ENCODE results near the gene SFPQ. TPM values are rescaled to one million over a fixed set of nuclear protein-coding genes. Genes with fewer than 3 reads are reported as not detected.
"Not testable (repeated sequence)": the region's sequence is repeated elsewhere in the genome, so short reads cannot be mapped to it uniquely, and the experiment has no call there.

SFPQ gene
- total RNA-seq, 1 donor from 2014 or later, result 458 TPM

GRCh38 chr1:35172022-35172421 is 20.9 kb downstream of the SFPQ start:
- Mint-ChIP-seq H3K4me1 (ENCODE audit: low read depth, unreplicated experiment) (peaks cover 8% of the 10 kb centered on the region), H3K4me3 (ENCODE audit: unreplicated experiment) (no peak overlapping the region), H3K36me3 (ENCODE audit: unreplicated experiment) (no peaks in the 10 kb centered on the region), H3K27ac (ENCODE audit: unreplicated experiment) (no peak overlapping the region), H3K9me3 (ENCODE audit: unreplicated experiment) (peaks cover 2% of the 10 kb centered on the region), H3K27me3 (ENCODE audit: unreplicated experiment) (peaks cover 4% of the 10 kb centered on the region)
- no peak for TF ChIP-seq CTCF (IDR thresholded peaks at IDR 0.05; ENCODE audit: partially characterized antibody, unreplicated experiment)
- DNase-seq, result no peak

GRCh38 chr1:35171579-35171978 is 21.4 kb downstream of the SFPQ start:
- Mint-ChIP-seq H3K36me3 (ENCODE audit: unreplicated experiment) (no peaks in the 10 kb centered on the region), H3K27ac (ENCODE audit: unreplicated experiment) (no peak overlapping the region), H3K4me1 (ENCODE audit: low read depth, unreplicated experiment) (peaks cover 8% of the 10 kb centered on the region), H3K27me3 (ENCODE audit: unreplicated experiment) (peaks cover 4% of the 10 kb centered on the region), H3K4me3 (ENCODE audit: unreplicated experiment) (no peak overlapping the region), H3K9me3 (ENCODE audit: unreplicated experiment) (peaks cover 2% of the 10 kb centered on the region)
- no peak for DNase-seq
- TF ChIP-seq CTCF (IDR thresholded peaks at IDR 0.05; ENCODE audit: partially characterized antibody, unreplicated experiment), result no peak

- Mint-ChIP-seq H3K27me3 (ENCODE audit: unreplicated experiment) (no peaks in the 10 kb centered on the region), H3K4me3 (ENCODE audit: unreplicated experiment) (no peak overlapping the region), H3K27ac (ENCODE audit: unreplicated experiment) (no peak overlapping the region), H3K9me3 (ENCODE audit: unreplicated experiment) (peaks cover 4% of the 10 kb centered on the region), H3K36me3 (ENCODE audit: unreplicated experiment) (no peaks in the 10 kb centered on the region), H3K4me1 (ENCODE audit: low read depth, unreplicated experiment) (no peaks in the 10 kb centered on the region)
- TF ChIP-seq CTCF (IDR thresholded peaks at IDR 0.05; ENCODE audit: partially characterized antibody, unreplicated experiment), result no peak
- DNase-seq, result no peak
Measured at GRCh38 chr1:35164893-35165292, 28.1 kb downstream of the SFPQ start.

- no peak for DNase-seq
- no peaks in the 10 kb centered on the region for H3K36me3 Mint-ChIP-seq (ENCODE audit: unreplicated experiment)
- H3K4me3 Mint-ChIP-seq (ENCODE audit: unreplicated experiment), result no peak overlapping the region
- TF ChIP-seq CTCF (IDR thresholded peaks at IDR 0.05; ENCODE audit: partially characterized antibody, unreplicated experiment), result no peak
- H3K27ac Mint-ChIP-seq (ENCODE audit: unreplicated experiment), result no peak overlapping the region
- H3K4me1 Mint-ChIP-seq (ENCODE audit: low read depth, unreplicated experiment), result peaks cover 2% of the 10 kb centered on the region
- H3K9me3 Mint-ChIP-seq (ENCODE audit: unreplicated experiment), result peaks cover 1% of the 10 kb centered on the region
- no peaks in the 10 kb centered on the region for H3K27me3 Mint-ChIP-seq (ENCODE audit: unreplicated experiment)
Measured at GRCh38 chr1:35151220-35151619, 41.7 kb downstream of the SFPQ start.

GRCh38 chr1:35145892-35146549 is 46.9 kb downstream of the SFPQ start:
- H3K4me3 Mint-ChIP-seq (ENCODE audit: unreplicated experiment); H3K27me3 Mint-ChIP-seq (ENCODE audit: unreplicated experiment); H3K27ac Mint-ChIP-seq (ENCODE audit: unreplicated experiment); H3K36me3 Mint-ChIP-seq (ENCODE audit: unreplicated experiment); DNase-seq; H3K9me3 Mint-ChIP-seq (ENCODE audit: unreplicated experiment); H3K4me1 Mint-ChIP-seq (ENCODE audit: low read depth, unreplicated experiment): not testable (repeated sequence)
